Stimulated activated CD4-positive, alpha-beta T cell treated with anti-CD3 and anti-CD28 coated beads, Interleukin-15, amount 100 ng/mL, for 1 hour (primary cell): ENCODE results near the gene UCK2.

ENCODE experiments used
- DNase-seq, 2 donors: peaks; one replicate each; pipeline ENCODE4 v3.0.0-alpha.2; 2020; ENCODE audit warnings: low read depth in 1 of 2, low spot score in 1 of 2

UCK2 gene

DNA sequence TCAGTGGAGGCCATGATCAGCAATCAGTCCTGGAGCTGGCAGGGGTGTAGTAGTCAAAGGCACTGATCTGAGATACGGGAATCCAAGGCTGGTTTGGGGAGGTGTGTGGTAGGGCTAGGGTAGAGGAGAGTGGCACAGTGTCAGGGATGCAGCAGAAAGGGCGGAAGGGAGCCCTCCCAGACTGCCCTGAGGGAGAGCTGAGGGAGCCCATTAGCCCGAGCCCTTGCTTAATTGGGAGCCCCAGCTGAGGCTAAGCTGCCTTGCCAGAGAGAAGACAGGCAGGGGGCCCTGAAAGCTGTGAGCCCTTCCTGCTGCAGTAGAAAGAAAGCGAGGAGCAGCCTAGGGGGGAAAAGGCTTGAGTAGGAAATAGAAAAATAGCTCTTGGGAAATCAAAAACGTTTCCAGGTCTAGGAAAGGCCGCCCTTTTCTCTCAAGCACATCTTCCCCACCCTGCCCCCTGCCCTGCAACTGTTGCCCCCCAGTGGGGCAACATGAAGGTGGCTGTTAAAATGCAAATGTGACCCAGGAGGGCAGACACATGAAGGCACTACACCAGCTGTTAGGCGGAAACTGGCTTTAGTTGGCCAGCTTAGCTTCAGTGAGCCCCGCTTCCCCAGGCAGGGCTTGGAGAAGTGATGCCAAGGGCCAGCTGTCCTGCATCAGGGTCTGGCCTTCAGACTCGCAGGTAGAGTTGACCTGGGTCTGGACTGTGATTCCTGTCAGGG, 106.2 kb downstream of the UCK2 start:
- no peak for DNase-seq

DNA sequence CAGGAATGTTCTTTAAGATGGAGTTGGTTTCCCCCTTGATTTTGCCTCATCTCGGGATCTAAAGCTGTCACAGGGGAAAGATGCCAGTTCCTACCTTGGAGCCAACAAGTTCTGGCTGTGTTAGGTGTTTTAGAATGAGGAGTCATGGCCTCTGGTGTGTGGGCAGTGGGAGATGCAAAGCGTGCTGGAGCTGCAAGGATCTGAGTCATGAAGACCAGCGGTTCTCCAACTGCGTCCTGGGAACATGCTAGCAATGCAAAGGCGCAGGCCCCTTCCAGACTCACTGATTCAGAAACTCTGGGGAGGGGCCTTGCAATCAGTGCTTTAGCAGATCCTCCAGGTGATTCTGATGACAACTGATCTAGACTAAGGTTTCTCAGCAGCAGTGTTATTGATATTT, 109.1 kb downstream of the UCK2 start:
- DNase-seq = no peak

DNA sequence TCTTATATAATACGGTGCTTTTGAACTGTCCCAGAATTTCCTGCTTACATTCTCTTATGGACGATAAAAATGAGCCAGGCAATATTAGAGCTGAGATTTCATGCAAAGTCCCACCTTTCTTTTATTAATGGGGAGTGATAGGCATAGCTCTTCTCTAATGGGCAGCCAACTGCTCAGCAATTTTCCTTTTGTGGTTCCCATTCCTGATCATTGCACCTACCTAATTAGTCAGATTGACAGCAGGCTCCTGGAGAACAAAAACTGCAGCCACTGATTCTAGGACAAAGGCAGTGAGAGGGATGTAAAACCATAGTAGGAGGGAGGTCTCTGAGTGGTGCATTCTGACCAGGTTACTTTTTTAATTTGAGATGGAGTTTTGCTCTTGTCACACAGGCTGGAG, 110.4 kb downstream of the UCK2 start:
- DNase-seq = no peak

DNA sequence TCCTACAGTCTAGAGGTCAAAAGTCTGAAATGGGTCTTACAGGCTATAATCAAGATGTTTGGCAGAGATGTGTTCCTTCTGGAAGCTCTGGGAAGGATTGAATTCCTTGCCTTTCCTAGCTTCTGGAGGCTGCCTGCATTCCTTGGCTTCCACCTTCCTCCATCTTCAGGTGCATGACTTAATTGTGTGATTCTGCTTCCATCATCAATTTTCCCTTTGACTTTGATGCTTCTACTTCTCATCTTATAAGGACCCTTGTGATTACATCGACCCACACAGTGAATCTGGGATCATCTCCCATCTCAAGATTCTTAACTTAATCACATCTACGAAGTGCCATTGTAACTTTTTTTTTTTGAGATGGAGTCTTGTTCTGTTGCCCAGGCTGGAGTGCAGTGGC, 111.4 kb downstream of the UCK2 start:
- no peak for DNase-seq

DNA sequence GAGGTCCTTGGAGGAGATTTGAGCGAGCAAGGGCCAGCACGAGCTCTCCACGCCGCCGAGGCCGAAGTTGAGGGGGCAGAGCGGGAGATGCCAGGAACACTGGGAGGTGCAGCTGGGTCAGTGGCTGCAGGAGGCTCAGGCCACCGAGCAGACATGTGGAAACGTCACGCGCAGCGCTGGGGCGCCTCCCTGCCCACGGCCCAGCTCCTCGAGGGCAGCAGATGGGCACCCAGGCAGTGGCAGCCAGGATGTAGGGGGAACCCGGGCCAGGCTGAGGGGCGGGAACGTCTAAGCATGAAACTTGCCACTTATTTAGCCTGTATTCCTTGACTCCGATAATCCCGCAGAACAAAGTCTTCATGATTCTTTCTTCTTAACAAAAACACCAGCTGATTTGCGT, 114.1 kb downstream of the UCK2 start:
- no peak for DNase-seq

DNA sequence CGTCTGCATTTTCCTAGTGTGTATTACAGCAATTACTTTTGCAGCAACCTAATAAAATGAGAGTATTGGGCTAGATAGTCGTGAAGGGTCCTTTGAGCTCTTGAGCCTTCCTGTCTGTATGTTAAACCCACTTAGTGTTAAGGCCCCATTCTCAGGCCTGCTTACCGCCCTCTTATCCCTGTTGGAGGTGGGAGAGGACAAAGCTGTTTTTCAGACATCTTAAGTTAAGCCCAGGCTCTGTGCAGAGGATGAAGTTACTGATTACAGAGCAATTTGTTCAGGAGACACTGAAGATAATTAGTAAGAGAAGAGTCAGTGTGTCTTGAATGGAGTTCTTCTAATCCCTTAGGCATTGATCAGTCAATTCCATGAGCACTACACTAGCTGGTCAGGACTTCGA, 114.6 kb downstream of the UCK2 start:
- no peak for DNase-seq

DNA sequence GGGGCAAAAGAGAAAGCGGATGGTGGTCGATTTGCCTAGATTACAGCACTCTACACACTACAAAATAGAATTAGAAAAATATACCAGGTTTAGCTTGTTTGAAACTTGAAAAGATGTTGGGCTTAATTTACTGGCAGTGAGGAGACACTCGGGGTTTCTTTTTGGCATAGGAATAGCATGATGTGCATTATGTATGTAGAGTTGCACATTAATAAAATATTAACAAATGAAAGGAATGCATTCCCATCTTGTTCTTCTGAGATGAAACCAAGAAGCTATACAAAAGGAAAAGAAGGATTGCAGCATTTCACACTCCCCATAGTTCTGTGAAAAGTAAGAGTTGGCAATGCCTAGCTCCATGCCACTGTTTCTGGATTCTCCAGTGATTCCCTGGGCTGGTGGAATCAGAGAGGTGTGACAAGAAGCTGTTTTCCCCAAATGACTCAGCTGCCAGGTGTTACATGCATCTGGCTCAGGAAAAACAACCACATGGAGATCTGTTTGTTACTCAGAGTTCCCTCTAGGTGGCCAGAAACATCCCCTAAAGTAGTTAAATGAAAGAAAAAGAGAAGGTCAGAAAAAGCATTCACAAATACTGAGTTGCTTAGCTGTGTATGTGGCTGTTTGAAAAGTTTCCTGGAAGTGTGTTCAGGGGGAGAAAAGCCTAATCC, 115.6 kb downstream of the UCK2 start:
- DNase-seq = no peak

DNA sequence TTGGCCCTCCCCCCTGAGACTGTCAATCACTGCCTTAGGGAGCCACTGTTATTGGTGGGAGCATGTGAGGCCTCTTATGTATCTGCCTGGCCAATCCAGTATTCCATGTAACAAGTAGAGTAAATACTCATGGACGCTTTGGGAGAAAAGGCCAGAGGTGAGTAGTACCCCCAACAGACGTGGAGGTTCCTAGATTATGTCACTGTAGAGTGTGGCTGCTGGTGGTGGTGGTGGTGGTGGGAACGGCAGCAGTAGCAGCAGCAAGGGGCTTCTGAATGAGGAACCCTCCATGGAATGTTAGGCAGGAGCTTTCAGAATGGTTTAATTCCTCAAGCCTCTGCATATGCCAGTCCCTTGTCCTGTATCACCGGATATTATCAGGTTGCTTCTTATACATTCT, 118.5 kb downstream of the UCK2 start:
- DNase-seq = no peak

DNA sequence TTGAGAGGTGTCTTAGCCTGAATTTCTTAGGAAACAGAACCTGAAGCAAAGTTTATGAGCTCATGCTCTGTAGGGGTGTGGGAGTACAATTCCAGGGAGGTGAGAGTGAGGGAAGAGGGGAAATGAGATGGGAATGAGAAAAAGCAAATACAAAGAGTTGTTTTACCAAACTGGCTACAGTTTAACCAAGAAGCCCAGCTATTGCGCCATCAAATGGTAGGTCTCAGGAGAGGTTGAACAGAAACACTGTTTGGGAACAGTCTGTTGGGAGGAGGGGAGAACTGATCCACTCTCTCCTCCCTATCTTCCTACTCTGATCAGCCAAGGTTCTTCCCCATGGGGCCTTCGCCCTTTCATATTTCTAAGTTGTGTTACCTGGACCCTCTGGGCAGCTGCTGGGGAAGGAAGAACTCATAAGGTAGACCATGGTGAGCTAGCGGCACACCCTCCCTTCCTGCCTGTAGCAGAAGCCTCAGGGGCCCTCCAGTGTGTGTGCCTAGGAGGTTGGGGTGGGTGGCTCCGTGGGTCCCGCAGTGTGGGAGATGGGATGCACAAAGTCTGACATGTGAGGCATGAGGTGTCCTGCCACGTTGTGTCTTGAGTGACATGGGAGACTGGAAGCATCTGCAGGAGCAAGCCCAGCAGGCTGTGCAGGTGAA, 120.5 kb downstream of the UCK2 start:
- DNase-seq = no peak

DNA sequence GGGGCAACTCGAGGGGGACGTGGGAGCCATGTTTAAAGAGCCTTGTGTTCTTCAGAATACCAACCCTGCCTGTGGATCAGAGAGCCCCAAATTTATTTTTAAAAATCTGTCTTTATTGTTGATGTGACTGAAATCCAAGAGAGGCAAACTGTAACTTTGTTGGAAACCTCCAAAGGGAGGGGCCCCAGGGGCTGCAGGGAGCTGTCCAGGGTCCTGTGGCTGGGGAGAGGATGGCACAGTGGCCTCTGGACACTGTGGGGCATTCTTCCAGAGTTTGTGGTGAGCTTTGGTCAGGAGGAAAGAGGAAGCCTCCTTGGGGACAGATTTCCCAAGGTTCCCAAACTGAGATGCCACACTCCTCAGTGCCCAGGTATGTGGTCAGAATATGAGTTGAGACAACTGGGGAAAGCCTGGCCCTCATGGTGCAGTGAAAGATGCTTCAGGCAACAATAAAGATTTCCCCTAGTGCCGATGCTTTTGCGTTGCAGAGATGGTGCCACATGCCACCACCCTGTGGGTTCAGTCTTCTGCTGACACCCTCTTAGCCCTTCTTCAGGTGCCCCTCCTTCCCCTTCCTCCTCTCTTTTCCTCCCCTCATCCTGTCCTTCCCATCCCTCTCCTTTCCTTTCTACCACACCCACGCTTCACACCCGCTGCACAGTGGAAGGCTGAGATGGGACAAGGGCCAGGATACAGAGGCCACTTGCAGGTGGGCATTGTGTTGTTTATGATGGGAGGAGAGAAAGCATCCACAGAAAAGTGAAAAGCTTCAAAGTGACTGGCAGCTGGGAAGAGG, 122.1 kb downstream of the UCK2 start:
- DNase-seq = no peak

DNA sequence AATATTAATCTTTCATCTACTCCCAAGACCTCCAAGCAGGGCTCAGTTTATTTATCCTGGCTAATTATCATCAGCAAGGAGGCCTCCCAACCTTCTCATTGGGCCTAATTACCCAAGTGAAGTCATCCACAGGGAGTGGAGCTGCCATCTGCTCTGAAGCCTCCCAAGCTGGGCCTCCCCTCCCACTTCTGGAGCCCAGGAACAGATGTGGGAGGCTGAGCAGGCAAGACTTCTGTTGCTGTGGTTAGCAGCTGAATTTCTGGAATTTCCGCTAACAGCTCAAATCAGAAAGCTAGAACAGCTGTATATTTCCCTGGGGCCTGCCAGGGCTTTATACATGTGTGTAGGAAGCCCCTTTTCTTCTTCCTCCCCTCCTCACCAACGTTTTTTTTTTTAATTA, 127.5 kb downstream of the UCK2 start:
- no peak for DNase-seq

DNA sequence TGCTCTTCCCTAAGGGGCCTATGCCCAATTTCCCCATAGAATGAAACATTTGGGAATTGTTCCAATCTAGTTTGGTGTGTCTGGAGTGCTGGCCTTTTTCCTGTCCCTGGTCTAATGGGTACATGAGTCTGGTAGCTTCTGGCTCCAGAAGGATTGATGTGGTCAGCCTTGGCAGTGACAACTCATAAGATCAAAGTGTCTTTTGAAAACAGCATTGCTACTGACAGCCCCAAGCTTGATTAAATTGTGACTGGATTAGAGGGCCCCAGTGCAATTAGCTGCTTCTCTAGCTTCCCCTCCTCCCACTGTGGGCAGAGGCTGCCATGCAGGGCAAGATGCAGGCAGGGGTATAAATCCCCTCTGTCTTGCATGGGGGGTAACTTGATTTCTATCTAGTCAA, 130.9 kb downstream of the UCK2 start:
- no peak for DNase-seq

DNA sequence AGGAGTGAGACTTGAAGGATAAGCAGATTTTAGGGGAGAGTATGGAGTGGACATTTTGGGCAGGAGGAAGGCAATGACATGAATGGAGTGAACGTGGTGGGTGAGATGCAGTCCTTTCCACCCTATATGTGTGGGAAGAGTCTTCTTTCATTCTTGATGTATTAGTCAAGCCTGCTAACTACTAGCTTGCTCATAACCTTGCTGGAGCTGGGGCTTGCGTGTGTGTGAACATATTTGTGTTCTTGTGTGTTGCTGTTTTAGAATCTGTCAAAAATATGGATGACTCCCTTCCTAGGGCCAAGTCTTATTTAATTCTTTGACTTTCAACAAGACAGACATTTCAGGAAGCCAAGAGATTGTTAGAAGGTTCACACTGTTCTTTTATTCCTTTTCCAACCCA, 132.7 kb downstream of the UCK2 start:
- DNase-seq = no peak

DNA sequence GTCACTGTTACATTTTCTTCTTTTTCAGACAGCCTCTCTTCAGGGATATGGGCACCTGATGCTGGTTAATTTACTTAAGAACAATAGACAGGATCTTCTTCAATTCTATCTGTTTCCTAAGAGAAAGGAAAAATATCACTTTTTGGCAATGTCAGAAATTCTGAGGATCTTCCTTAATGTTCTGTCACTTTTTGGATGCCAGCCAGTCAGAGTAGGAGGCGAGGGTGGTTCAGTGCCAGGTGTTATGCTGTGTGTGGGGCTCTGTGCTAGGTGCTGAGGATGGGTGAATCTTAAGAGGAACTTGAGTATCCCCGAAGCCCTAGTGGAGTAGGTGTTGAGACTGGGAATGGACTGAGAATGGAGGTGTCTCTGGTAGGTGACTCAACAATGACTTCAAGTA, 133.5 kb downstream of the UCK2 start:
- DNase-seq = no peak
